GM18867 (cell line): Measurements from ENCODE around the gene PMP22.
A peak's percentile ranks its signal among the peaks of the same experiment; 100 is the strongest.
"Not testable (repeated sequence)": the region's sequence is repeated elsewhere in the genome, so short reads cannot be mapped to it uniquely, and the experiment has no call there.

Source experiments
- ATAC-seq: cut with Tn5 transposase; IDR thresholded peaks from one replicate; pipeline ENCODE4 v1.9.1; 2021; ENCODE audit warnings: mild to moderate bottlenecking, moderate library complexity; ENCODE audit not compliant: unreplicated experiment

The PMP22 gene

GRCh38 chr17:15257258-15257788, 7.8 kb downstream of the PMP22 start:
- peak; percentile 85 for ATAC-seq

- no peak for ATAC-seq
Measured at GRCh38 chr17:15256689-15257088, 8.4 kb downstream of the PMP22 start.

- ATAC-seq = no peak
Measured at GRCh38 chr17:15255713-15256454, 9.2 kb downstream of the PMP22 start.

GRCh38 chr17:15250135-15250860, 14.8 kb downstream of the PMP22 start:
- no peak for ATAC-seq

GRCh38 chr17:15249487-15249886, 15.6 kb downstream of the PMP22 start:
- no peak for ATAC-seq

GRCh38 chr17:15247891-15248529, 17.1 kb downstream of the PMP22 start:
- ATAC-seq = no peak

- no peak for ATAC-seq
Measured at GRCh38 chr17:15245054-15245453, 20.1 kb downstream of the PMP22 start.

GRCh38 chr17:15240644-15241043, 24.5 kb downstream of the PMP22 start:
- no peak for ATAC-seq

GRCh38 chr17:15239491-15239890, 25.6 kb downstream of the PMP22 start:
- no peak for ATAC-seq

- ATAC-seq = no peak
Measured at GRCh38 chr17:15238676-15239422, 26.3 kb downstream of the PMP22 start.

GRCh38 chr17:15238057-15238456, 27.1 kb downstream of the PMP22 start:
- no peak for ATAC-seq

- ATAC-seq = no peak
Measured at GRCh38 chr17:15237106-15237425, 28.1 kb downstream of the PMP22 start.

- ATAC-seq = no peak
Measured at GRCh38 chr17:15236281-15237105, 28.6 kb downstream of the PMP22 start.

- ATAC-seq = no peak
Measured at GRCh38 chr17:15233971-15234370, 31.2 kb downstream of the PMP22 start.

GRCh38 chr17:15233022-15233805, 31.9 kb downstream of the PMP22 start:
- ATAC-seq = no peak

GRCh38 chr17:15232517-15232915, 32.6 kb downstream of the PMP22 start:
- no peak for ATAC-seq

- no peak for ATAC-seq
Measured at GRCh38 chr17:15231851-15232516, 33.1 kb downstream of the PMP22 start.

- no peak for ATAC-seq
Measured at GRCh38 chr17:15230866-15231265, 34.3 kb downstream of the PMP22 start.

- not testable (repeated sequence) for ATAC-seq
Measured at GRCh38 chr17:15221827-15222226, 43.3 kb downstream of the PMP22 start.
